HG03060 (cell line): ENCODE data around the gene TOLLIP.

Experiments
- ATAC-seq: cut with Tn5 transposase; IDR thresholded peaks from one replicate; pipeline ENCODE4 v1.9.1; 2021; ENCODE audit warnings: low read depth, moderate number of reproducible peaks; ENCODE audit not compliant: unreplicated experiment

The TOLLIP gene

GRCh38 chr11:1285316-1285744 lies 24.1 kb downstream of the TOLLIP start:
- ATAC-seq = no peak

DNA sequence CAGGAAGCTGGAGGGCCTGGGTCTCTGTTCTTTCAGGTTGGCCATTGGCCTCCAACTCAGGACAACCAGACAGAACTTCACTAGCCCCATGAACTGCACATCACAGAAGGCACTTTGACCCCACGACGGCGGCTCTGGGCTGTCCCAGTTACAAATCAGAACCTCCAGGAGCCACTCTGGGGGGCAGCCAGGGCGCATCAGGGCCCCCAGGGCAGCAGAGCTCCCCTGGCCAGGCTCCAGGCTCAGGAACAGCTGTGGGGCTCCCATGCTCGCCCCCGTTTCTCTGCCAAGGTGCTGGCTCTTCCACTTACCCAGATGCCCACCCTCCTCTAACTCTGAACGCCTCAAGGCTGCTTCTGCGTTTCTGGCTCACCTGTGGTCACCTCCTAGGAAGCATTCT lies 25.5 kb downstream of the TOLLIP start:
- no peak for ATAC-seq

GRCh38 chr11:1283091-1283511 lies 26.3 kb downstream of the TOLLIP start:
- ATAC-seq = no peak

GRCh38 chr11:1281974-1282365 lies 27.5 kb downstream of the TOLLIP start:
- ATAC-seq = no peak

- ATAC-seq = no peak
Measured at GRCh38 chr11:1281326-1281973, 28.0 kb downstream of the TOLLIP start.

DNA sequence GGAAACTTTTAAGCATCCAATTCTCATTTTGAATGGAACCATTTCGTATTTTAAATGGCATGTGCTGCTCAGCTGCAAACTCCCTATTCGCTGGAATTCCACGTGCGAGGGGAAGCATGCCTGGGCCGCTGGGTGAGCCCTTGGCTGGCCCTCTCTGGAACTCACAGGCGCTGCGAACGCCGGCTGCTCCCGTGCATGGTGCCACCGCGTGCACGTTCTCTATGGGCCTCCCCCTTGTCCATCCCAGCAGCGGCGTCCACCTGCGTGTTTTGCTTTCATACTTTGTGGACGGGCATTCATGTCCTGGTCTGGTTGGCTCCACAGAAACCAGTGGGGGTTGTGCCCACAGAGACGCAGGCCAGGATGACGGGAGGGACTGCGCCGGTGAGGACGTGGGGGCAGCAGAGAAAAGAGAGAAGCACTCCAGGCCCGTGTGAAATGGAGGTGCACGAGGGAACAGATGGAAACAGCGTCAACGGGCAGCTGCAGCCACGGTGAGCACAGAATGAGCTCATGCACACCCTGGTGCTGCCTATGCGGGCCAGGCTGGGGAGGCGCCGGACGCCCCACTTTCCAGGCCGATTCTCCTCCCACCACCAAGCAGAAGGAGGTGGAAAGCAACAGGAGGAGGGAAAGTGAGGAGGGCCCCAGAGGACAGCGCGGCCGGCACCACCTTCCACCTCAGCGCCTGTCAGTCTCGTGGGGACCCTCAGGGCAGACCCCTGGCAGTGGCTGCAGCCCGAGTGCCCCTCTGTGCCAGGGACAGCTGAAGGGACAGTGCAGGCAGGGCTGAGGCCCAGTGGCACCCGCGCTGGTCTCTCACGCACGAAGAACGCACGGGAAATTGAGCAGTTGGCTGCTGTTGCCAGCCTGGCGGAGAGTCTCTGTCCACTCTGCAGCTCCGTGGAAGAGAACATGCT lies 29.1 kb downstream of the TOLLIP start:
- ATAC-seq = no peak

DNA sequence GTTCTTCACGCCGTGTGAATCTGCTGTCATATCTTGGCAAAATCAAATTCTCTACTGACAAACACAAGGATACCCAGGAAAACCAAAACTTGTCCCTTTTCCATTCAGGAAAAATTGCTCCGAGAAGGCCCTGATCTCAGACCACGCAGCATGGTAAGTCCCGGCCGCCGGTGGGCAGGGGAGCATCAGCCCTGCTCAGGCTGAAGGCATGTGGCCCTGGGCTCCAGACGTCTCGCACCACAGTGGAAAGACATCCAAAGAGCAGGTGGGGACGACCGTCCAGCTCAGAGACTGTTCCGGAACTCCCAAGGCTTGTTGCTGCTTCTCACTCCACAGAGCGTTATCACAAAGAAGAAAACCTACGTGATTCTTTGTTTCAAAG lies 29.8 kb downstream of the TOLLIP start:
- ATAC-seq = no peak

GRCh38 chr11:1278766-1279673 lies 30.4 kb downstream of the TOLLIP start:
- no peak for ATAC-seq

GRCh38 chr11:1277936-1278512 lies 31.4 kb downstream of the TOLLIP start:
- no peak for ATAC-seq

GRCh38 chr11:1276866-1277615 lies 32.4 kb downstream of the TOLLIP start:
- no peak for ATAC-seq

DNA sequence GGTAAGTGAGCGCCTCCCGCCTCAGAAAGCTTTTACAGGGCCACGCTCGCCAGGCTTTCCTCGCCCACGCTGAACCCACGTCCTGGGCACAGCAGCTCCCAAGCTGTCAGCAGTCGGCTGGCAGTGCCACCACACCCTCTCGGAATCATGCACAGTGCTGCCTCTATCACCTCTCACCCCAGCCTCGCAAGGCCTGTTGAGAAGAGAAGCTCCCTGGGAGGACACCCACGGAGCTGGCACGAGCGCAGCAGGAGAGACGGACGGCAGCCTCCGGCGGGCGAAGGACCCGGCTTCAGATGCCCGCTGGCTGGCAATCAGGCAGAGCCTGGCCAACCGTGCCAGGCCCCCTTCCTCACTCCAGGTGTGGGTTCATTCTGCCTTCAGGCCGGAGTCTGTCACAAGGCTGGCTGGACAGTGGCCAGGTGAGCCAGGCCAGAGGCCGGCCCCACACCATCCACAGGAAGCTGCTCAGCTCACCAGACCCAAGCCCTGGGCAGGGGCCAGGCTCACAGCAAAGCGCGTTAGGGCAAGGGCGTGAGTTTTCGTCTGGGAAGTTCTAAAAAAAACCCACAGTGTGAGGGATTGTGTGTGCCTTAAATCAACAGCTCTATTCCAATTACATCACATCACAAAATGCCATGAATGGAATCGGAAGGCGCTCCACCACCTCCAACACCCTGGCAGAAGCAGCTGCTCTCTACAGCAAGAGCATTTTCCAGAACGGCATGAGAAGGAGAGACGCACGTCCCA lies 33.2 kb downstream of the TOLLIP start:
- no peak for ATAC-seq

DNA sequence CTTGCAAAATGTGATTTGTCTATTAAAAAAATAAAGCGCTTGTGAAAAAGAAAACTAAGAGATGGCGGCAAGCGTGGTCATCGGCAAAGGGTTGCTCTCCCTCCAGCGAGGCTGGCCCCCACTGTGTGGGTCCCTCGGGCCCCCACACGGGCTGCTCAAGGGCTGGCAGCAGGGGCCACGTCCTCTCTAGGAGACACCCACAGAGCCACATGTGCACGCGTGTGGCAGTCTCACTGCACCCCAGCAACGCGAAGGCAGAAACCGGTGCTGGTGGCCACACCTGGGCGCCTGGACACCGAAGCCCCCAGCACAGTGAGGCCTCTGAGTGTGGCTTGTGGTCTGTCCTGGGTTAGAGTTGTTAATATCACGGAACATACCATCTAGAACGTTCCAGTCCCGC lies 34.4 kb downstream of the TOLLIP start:
- ATAC-seq = no peak

GRCh38 chr11:1274501-1274900 lies 34.9 kb downstream of the TOLLIP start:
- ATAC-seq = no peak

- ATAC-seq = no peak
Measured at GRCh38 chr11:1272531-1272930, 36.9 kb downstream of the TOLLIP start.

GRCh38 chr11:1271927-1272326 lies 37.5 kb downstream of the TOLLIP start:
- no peak for ATAC-seq

DNA sequence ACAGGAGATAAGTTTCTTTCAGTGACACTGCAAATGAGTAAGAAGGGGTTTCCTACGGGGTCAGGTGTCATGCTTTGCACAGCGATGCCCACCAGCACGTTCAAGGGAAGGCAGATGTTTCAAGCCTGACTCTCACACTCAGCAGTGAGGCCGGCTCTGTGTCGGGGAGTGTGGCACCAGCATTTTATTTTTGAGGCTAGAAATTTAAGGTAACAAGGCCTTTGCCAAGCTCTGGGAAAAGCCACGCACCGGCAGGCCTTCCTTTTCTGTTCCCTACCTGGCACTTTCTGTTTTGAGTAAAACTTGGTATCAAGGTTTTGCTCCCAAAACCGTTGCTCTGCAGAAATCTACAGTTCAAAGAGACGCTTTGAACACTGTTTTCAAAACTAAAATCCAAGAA lies 38.0 kb downstream of the TOLLIP start:
- no peak for ATAC-seq

- ATAC-seq = no peak
Measured at GRCh38 chr11:1271002-1271401, 38.4 kb downstream of the TOLLIP start.

DNA sequence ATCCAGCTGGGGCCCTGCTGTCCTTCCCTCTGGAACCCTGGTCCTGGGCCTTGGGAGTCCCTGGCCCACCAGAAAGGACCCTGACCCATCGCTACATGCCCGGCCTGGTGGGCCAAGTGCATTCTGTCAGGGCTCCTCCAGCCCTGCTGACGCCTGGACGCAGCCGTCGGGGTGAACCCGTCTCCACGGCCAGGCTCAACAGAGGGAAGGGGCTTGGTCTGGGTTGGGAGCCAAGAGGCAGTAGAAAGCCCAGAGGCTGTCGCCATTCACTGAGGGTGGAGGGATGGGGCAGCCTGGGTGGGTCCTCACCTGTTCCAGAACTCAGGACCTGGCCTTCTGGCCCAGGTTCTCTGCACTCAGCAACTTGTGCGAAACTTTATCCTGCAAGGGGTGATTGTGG lies 39.0 kb downstream of the TOLLIP start:
- no peak for ATAC-seq

DNA sequence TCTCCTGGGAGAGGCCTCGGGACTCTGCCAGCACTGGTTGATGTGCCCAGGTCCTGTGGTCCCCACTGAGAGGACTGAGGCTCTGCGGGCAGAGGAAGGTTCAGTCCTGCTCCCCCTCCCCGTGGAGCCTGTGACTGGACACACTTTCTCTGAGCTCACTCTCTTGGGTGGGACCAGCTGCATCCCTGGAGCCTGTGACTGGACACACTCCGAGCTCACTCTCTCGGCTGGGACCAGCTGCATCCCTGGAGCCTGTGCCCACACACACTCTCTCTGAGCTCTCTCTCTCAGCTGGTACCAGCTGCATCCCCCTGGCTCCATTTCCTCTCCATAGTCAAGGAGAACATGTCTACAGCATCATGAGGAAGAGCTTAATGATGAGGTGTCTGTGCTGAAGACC lies 39.5 kb downstream of the TOLLIP start:
- ATAC-seq = no peak
